Stimulated activated naive CD8-positive, alpha-beta T cell treated with anti-CD3 and anti-CD28 coated beads, Interleukin-15, amount 100 ng/mL, for 72 hours (primary cell): ENCODE results near the gene THRB.

Source experiments
- ATAC-seq: fragments of 150-1000 bp; cut with Tn5 transposase; 2 replicates; pipeline ENCODE4 v1.10.0; 2021; ENCODE audit warnings: mild to moderate bottlenecking, moderate library complexity
- DNase-seq, 2 donors: peaks; one replicate each; pipeline ENCODE4 v3.0.0; 2021 to 2022
- H3K27ac Mint-ChIP-seq, 2 donors: one replicate each; pipeline ENCODE4 v1.8.0; 2022; ENCODE audit warnings: mild to moderate bottlenecking in 2 of 2, mixed read lengths in 2 of 2, moderate library complexity in 2 of 2
- H3K27me3 Mint-ChIP-seq: one replicate; pipeline ENCODE4 v1.8.0; 2022; ENCODE audit warnings: mixed read lengths
- H3K4me1 Mint-ChIP-seq: one replicate; pipeline ENCODE4 v1.8.0; 2022; ENCODE audit warnings: mild to moderate bottlenecking, mixed read lengths
- H3K4me3 Mint-ChIP-seq, 2 donors: one replicate each; pipeline ENCODE4 v1.8.0; 2022; ENCODE audit warnings: mild to moderate bottlenecking in 2 of 2, mixed read lengths in 2 of 2, moderate library complexity in 1 of 2
- H3K9me3 Mint-ChIP-seq, 2 donors: one replicate each; pipeline ENCODE4 v1.8.0; 2022; ENCODE audit warnings: mixed read lengths in 2 of 2

Gene THRB

DNA sequence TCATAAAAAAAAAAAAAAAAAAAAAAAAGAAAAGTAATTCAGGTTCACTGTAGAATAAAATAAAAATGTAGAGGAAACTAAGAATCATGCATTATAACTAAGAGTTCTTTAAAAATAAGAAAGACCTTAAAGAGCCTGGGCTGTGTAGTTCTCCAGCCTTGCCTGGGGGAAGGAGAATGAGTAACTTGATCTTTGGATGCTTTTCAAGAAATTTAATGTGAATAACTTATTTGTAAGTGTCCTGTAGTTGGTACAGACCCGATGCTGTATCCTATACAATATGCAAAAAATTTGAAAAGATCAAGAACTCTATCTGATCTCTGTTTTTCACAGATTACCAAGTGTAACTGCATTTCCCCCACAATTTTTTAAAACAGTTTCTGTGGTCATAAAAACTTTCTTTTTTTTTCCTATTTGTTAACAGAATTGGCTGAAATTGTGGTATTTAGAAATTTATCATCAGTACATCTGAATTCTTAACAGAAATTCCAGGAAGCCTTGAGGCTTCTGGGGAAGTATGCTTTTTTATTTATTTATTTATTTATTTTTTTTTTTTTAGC, 195.3 kb downstream of the THRB start:
- H3K27me3 Mint-ChIP-seq, result peaks cover 9% of the 10 kb centered on the region
- no peak overlapping the region for H3K27ac Mint-ChIP-seq
- DNase-seq (no peak), ATAC-seq (no peak)
- no peaks in the 10 kb centered on the region for H3K4me1 Mint-ChIP-seq
- no peak overlapping the region for H3K4me3 Mint-ChIP-seq
- H3K9me3 Mint-ChIP-seq, result peaks cover 0 to 2% of the 10 kb centered on the region in 2 donors

DNA sequence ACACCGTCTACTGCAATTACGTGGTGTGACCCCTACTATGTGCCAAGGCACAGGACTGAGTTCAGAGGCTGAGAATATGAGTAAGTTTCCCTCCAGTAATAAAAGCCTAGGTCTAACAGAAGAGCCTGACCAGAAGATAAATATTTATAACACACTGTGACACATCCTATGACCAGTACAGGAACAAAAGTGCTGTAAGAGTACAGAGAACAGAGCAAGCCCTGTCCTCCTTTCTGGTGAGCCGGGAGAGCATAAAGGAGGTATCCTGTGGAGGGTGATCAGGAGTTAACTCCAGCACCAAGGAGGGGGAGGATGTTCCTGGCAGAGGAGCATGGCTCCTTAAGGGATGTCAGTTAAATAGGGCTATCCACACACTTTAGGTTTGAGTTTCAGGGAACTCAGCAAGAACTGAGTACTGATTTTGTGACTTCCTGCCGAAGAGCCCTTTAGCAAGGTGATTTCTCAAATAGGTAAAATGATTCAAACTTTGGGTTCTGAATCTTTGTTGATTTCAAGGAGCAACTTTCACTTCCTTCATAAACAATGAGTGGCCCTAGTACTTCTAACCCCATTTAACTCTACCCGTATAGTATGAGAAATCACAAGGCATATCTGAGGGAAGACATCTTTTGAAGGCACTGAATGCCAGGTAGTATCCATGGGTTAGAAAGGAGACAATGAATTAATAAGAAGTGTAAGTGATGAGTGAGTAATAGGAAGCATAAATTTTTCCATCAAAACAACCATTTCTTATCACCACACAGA, 198.0 kb downstream of the THRB start:
- ATAC-seq (no peak), DNase-seq (no peak)
- Mint-ChIP-seq H3K4me3 (no peak overlapping the region), H3K27ac (no peak overlapping the region), H3K27me3 (peaks cover 9% of the 10 kb centered on the region), H3K4me1 (no peaks in the 10 kb centered on the region), H3K9me3 (peaks cover 0 to 6% of the 10 kb centered on the region in 2 donors)

DNA sequence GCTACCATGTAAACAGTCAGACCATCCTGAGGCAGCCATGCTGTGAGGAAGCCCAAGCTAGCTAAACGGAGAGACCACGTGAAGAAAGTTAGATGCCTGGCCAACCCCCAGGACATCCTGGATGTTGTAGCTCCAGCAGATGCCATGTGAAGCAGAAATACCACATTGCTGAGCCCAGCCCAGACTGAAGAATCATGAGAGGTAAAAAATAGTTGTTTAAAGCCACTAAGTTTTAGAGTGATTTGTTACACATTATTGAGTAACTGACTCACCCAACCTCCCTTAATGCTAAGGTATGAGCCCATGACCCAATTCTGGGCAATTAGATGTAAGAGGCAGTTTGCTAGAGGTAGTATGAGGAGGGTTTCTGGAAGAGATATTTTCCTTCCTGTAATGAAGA, 200.5 kb downstream of the THRB start:
- Mint-ChIP-seq H3K4me1 (no peaks in the 10 kb centered on the region), H3K27ac (no peak overlapping the region), H3K4me3 (no peak overlapping the region), H3K27me3 (peaks cover 9% of the 10 kb centered on the region), H3K9me3 (peaks cover 0 to 6% of the 10 kb centered on the region in 2 donors)
- DNase-seq, result no peak
- ATAC-seq, result no peak

DNA sequence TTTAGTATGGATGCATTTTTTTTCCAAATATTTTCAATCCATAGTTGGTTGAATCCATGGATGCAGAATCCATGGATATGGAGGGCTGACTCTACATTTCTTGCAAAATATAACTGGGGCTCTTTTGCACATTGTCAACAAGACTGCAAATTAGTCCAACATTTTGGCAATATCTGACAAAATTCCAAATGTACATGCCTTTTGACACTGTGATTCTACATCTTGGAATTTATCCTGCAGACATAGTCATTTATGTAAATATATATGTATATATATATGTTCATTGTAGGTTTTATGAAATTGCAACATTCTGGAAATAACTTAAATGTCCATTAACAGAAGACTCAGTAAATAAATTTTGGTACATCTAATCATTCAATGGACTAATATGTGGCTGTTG, 203.0 kb downstream of the THRB start:
- H3K4me3 Mint-ChIP-seq, result no peak overlapping the region
- H3K27me3 Mint-ChIP-seq, result peaks cover 8% of the 10 kb centered on the region
- no peak for DNase-seq
- peaks cover 0 to 6% of the 10 kb centered on the region in 2 donors for H3K9me3 Mint-ChIP-seq
- no peaks in the 10 kb centered on the region for H3K4me1 Mint-ChIP-seq
- ATAC-seq, result no peak
- H3K27ac Mint-ChIP-seq, result no peak overlapping the region

DNA sequence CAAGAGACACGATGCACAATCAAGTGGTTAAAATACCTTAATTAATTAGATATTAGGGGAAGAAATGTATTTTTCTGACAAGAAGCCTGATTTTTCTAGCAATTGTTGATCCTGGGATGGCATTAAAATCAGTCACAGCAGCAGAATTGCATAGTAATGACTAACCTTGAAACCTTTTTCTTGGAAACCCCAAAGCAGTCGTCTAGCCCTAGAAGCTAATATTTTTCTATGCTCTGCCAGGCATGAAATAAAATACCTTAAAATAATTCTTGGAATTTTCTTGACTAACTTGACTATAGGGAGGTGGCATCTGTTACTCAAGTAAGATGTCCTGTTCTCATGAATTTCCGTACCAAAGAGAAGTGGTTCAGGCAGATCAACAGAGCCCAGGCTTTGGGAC, 204.1 kb downstream of the THRB start:
- Mint-ChIP-seq H3K9me3 (peaks cover 0 to 6% of the 10 kb centered on the region in 2 donors), H3K27me3 (no peaks in the 10 kb centered on the region), H3K4me1 (no peaks in the 10 kb centered on the region), H3K27ac (no peak overlapping the region), H3K4me3 (no peak overlapping the region)
- ATAC-seq (no peak), DNase-seq (no peak)

DNA sequence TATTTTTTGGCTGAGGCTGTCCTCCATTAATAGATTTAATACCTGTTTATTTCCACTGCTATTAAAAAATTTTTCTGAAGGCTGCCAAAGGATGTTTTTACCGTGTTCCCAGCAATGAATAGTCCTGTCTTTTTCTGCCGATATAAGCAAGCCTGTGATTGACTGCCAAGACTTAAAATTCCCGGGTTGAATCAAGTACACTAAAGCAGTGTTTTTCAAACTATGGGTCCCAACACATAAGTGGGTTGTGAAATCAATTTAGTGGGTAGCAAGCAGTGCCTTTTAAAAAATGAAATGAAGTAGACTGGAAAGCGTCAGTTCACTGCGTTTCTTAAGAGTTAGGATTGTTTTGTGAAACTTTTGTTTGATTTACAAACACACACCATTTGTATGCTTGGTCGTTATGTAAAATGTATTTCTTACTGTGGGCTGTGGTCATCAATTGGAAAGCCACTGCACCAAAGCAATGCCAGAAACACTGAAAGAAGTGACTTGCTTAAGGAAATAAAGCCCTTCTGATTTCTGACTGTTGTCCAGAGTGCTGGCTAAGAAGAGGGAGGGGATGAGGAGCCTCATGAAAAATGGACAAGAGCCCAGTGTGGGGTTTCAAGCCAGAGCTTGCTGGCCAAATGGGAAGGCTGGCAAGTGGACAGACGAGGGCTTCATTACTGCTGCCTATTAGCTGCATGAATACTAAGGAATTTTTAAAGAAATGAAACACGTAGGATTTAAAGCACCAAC, 206.0 kb downstream of the THRB start:
- no peaks in the 10 kb centered on the region for H3K4me1 Mint-ChIP-seq
- ATAC-seq (no peak), DNase-seq (no peak)
- no peak overlapping the region for H3K27ac Mint-ChIP-seq
- H3K9me3 Mint-ChIP-seq, result no peaks in the 10 kb centered on the region
- no peaks in the 10 kb centered on the region for H3K27me3 Mint-ChIP-seq
- H3K4me3 Mint-ChIP-seq, result no peak overlapping the region

DNA sequence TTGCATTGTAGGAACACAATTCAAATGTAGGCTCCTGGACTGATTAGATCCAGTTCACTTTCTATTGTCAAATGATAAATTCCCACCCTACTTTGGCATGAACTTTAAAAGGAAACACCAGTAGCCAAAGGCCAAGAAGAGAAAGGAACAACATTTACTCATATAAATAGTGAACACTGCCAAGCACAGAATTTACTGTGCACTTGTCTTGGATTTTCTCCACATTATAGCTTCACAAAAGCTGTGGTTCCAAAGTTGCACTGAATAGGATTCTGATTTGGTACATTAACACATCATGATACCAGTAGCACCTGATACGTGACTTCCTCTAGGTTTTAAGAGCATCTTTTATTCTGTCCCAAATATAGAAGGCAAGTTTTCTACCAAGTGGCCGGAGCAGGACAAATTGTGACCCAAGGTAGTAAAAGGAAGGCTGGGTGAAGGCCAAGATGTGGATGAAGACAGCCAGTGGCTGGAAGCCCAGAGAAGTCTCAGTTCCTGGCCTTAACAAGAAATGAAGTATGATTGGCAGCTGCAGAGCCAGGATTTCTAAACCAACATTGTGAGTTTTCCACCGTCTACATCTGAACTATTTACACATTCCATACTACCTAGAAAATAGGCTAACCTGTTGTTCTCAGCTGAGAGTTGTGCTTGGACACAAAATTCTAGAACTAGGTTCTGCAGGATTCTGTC, 206.7 kb downstream of the THRB start:
- no peak overlapping the region for H3K4me3 Mint-ChIP-seq
- H3K9me3 Mint-ChIP-seq, result no peaks in the 10 kb centered on the region
- H3K27me3 Mint-ChIP-seq, result no peaks in the 10 kb centered on the region
- no peak for DNase-seq
- no peaks in the 10 kb centered on the region for H3K4me1 Mint-ChIP-seq
- ATAC-seq, result no peak
- no peak overlapping the region for H3K27ac Mint-ChIP-seq

DNA sequence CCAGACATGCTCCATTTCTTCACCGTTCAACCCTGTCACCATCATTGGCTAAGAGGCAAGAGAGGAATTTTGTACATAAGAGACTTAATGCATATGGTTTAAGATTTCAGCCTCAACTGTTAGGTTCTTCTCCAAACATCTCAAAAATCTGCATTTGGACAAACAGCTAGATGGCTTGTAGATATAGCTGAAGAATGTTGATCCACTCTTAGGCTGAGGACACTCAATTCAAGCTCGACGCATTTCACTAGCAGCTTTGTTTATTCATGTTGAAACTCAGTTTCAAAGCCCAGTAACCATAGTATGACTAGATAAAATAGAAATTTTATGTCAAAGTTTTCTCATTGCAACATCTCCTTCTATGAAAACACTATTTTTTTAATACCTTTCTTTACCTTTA, 208.2 kb downstream of the THRB start:
- no peak for DNase-seq
- Mint-ChIP-seq H3K27ac (no peak overlapping the region), H3K4me3 (no peak overlapping the region), H3K27me3 (no peaks in the 10 kb centered on the region), H3K4me1 (no peaks in the 10 kb centered on the region), H3K9me3 (no peaks in the 10 kb centered on the region)
- ATAC-seq, result no peak

DNA sequence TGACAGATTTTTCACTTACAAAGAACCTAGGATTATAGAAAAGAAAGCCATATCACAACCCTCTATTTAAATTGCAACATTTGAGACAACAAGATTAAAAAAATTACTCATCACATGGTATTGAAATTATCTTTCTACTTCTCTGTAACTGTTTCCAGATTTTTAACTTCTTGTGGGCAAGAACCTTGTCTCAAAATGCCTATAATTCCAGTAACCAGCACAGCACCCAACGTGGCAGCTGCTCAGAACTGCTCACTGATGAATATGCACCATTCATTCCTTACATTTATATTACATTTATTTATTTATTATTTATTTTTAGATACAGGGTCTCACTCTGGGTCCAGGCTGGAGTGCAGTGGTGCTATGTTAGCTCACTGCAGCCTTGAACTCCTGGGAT, 216.1 kb downstream of the THRB start:
- Mint-ChIP-seq H3K4me1 (no peaks in the 10 kb centered on the region), H3K4me3 (no peak overlapping the region), H3K27ac (no peak overlapping the region), H3K9me3 (no peaks in the 10 kb centered on the region), H3K27me3 (no peaks in the 10 kb centered on the region)
- DNase-seq (no peak), ATAC-seq (no peak)

DNA sequence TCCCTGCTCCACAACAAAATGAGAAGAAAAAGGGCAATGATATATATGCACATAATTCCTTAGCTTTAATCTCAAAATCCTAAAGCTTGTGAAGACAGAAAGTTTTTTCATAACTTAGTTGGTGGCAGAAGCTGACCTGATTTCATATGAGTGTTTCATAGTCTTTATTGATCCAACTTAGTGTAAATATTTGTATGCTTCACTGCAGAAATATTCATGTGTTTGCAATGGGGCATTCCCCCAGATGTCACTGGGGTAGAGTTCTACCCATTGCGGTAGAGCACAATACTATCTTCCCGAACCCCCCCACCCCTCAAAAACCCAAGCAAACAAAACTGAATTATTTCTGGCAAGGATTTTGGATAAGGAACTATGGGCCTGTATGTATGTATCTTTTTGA, 221.2 kb downstream of the THRB start:
- Mint-ChIP-seq H3K27ac (no peak overlapping the region), H3K4me1 (no peaks in the 10 kb centered on the region), H3K27me3 (peaks cover 12% of the 10 kb centered on the region), H3K9me3 (no peaks in the 10 kb centered on the region), H3K4me3 (no peak overlapping the region)
- DNase-seq (no peak), ATAC-seq (no peak)

DNA sequence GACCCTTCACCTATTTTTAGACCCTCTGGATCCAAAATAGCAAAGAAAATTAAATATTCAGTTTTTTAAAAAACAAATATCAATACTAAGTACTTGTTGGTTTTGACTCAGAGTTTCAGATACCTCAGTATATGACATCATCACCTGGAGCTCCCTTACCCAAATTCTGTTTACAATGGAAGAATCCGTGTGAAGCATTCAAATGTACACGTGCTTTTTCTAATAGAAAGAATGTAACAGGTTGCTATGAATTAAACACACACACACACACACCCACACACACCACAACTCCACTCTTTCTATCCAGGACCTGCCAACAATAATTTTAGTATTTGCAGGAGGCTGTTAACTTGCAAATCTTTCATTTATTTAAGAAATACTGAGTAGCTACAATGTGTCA, 221.8 kb downstream of the THRB start:
- H3K4me3 Mint-ChIP-seq, result no peak overlapping the region
- H3K4me1 Mint-ChIP-seq, result no peaks in the 10 kb centered on the region
- H3K9me3 Mint-ChIP-seq, result no peaks in the 10 kb centered on the region
- H3K27me3 Mint-ChIP-seq, result peaks cover 15% of the 10 kb centered on the region
- ATAC-seq, result no peak
- no peak overlapping the region for H3K27ac Mint-ChIP-seq
- DNase-seq, result no peak

DNA sequence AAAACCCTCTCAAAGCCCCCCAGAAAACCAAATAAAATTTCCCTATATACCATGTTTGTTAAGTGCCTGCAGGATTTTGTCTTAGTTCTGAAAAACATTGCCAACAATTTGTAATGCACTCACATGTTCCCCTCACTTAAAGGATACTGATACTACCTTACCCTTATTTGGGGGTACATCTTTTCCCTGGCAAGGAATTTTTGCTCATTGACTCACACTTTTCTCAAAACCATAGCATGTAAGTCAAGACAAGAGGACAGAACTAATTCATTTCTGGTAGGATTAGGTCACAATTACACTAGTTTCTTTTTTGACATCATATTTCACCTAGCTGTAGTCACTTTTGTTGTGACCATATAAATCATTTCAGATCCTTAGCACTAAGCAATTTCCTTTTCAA, 222.2 kb downstream of the THRB start:
- Mint-ChIP-seq H3K9me3 (no peaks in the 10 kb centered on the region), H3K4me1 (no peaks in the 10 kb centered on the region), H3K27ac (no peak overlapping the region), H3K27me3 (peaks cover 18% of the 10 kb centered on the region), H3K4me3 (no peak overlapping the region)
- DNase-seq, result no peak
- ATAC-seq, result no peak

DNA sequence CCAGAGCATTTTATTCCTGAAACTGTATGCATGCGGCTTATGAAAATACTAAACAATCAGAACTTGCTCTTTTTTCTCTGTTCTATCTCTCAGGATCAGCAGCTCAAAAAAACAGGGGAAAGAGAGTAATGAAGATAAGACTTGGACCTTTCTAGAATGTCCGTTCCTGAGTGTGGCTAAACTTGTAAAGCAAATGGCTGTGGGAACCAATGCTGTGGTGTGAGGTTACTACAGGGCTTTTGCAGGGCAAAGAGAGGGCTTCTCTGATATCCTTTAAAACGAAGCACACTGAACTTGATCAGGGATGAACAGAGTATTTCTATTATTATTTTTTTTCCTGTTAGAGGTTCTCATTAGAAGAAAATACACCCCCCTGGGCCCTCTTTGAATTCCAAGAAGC, 223.4 kb downstream of the THRB start:
- Mint-ChIP-seq H3K27me3 (peaks cover 24% of the 10 kb centered on the region), H3K27ac (no peak overlapping the region), H3K4me1 (no peaks in the 10 kb centered on the region), H3K4me3 (no peak overlapping the region), H3K9me3 (no peaks in the 10 kb centered on the region)
- ATAC-seq, result no peak
- DNase-seq, result no peak

DNA sequence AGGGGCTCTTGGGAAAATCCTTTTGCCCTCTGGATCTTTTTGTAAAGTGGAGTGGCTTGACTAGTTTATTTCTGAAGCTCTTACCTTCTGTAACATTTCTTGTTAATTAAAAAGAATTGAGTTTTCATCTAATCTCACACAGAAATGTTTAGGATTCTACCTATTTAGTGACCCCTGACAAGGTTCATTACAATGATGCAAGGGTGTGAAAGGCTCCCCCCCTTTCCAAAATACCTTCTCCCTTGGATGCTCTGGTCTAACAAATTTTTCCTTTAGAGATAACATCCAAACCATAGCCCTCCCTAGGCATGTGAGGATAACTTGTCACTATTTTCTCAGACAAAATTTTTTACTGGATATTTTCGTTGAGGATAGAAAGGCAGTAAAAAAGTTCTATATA, 223.9 kb downstream of the THRB start:
- H3K27ac Mint-ChIP-seq, result no peak overlapping the region
- no peak for DNase-seq
- no peak overlapping the region for H3K4me3 Mint-ChIP-seq
- H3K27me3 Mint-ChIP-seq, result peaks cover 26% of the 10 kb centered on the region
- H3K4me1 Mint-ChIP-seq, result no peaks in the 10 kb centered on the region
- ATAC-seq, result no peak
- no peaks in the 10 kb centered on the region for H3K9me3 Mint-ChIP-seq

DNA sequence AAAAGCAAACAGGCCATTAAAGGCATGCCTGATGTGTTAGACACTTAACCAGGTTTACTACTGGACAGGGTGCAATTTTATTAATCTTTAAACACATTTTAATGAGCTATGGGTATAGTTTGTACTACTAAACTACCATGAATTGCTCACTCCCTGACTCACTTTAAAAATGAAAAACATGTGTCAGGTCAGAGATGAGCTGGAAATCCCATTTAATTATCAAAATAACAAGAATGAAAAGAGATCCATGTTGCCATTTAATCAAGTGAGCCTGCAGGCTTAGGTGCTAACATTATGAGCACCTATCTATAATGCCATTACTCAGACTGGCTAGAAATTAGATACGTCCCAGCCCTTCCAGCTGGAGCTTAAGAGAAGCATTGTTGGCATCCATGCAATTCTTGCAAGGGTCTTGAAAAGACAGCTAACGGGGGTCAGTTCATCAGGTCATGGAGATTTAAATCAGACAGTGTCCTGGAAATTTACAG, 224.4 kb downstream of the THRB start:
- no peaks in the 10 kb centered on the region for H3K4me1 Mint-ChIP-seq
- no peak for ATAC-seq
- no peak for DNase-seq
- H3K27me3 Mint-ChIP-seq, result peaks cover 26% of the 10 kb centered on the region
- no peak overlapping the region for H3K4me3 Mint-ChIP-seq
- no peaks in the 10 kb centered on the region for H3K9me3 Mint-ChIP-seq
- no peak overlapping the region for H3K27ac Mint-ChIP-seq

DNA sequence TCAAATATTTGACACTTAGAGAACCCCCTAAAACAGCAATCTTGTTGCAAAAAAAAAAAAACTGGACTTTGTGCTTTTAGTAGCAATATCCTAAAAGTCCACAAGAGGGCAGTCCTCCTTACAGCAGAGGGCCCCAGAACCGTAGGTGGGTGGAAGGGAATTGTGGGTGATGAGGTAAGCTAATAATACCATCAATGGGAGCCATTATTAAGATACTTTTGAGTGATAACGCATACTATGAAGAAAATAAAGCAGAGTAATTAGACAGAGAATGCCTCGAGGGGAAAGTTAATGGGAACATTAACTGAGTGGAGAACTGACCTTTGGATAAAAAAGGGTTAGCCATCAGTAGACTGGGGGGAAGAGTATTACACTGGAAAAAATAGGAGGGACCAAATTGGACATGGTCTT, 229.9 kb downstream of the THRB start:
- Mint-ChIP-seq H3K4me3 (no peak overlapping the region), H3K4me1 (no peaks in the 10 kb centered on the region), H3K9me3 (no peaks in the 10 kb centered on the region), H3K27me3 (peaks cover 22% of the 10 kb centered on the region), H3K27ac (no peak overlapping the region)
- ATAC-seq (no peak), DNase-seq (no peak)
